ENCODE data around the gene LBH. TPM values are rescaled to one million over a fixed set of nuclear protein-coding genes. Genes with fewer than 3 reads are reported as not detected.

Gene LBH
- total and polyA plus RNA-seq, 2 experiments from 2014 or later: 17.5 to 30.3 TPM

- no peak for TF ChIP-seq REST (IDR thresholded peaks at IDR 0.05; ENCODE audit: unreplicated experiment)
- TF ChIP-seq STAT1 (IDR thresholded peaks at IDR 0.05; ENCODE audit: unreplicated experiment): no peak
- TF ChIP-seq POLR2AphosphoS5 (IDR thresholded peaks at IDR 0.05; ENCODE audit: low read depth): no peak
- no peak for TF ChIP-seq EZH2phosphoT487 (IDR thresholded peaks at IDR 0.05; ENCODE audit: unreplicated experiment)
- no peak for TF ChIP-seq EZH2 (IDR thresholded peaks at IDR 0.05; ENCODE audit: low read depth, unreplicated experiment)
- TF ChIP-seq ZNF331 (CRISPR knock-in tag; IDR thresholded peaks at IDR 0.05; ENCODE audit: low read depth): no peak
- TF ChIP-seq ZNF114 (CRISPR knock-in tag; IDR thresholded peaks at IDR 0.05): no peak
- TF ChIP-seq, protein P1, sequence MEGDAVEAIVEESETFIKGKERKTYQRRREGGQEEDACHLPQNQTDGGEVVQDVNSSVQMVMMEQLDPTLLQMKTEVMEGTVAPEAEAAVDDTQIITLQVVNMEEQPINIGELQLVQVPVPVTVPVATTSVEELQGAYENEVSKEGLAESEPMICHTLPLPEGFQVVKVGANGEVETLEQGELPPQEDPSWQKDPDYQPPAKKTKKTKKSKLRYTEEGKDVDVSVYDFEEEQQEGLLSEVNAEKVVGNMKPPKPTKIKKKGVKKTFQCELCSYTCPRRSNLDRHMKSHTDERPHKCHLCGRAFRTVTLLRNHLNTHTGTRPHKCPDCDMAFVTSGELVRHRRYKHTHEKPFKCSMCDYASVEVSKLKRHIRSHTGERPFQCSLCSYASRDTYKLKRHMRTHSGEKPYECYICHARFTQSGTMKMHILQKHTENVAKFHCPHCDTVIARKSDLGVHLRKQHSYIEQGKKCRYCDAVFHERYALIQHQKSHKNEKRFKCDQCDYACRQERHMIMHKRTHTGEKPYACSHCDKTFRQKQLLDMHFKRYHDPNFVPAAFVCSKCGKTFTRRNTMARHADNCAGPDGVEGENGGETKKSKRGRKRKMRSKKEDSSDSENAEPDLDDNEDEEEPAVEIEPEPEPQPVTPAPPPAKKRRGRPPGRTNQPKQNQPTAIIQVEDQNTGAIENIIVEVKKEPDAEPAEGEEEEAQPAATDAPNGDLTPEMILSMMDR (conservative IDR thresholded peaks at IDR 0.05; ENCODE audit: low read depth in 2 of 2): no peak
- no peak for TF ChIP-seq JUNB (IDR thresholded peaks at IDR 0.05; ENCODE audit: unreplicated experiment)
These were observed 52.7 kb downstream of the LBH start (continued) for GRCh38 chr2:30283931-30284565.

- no peaks in the 10 kb centered on the region for H3K79me2 ChIP-seq (replicated peaks; ENCODE audit: insufficient read depth)
- H3K9me3 Mint-ChIP-seq: no peaks in the 10 kb centered on the region
- no peak overlapping the region for H3K27ac Mint-ChIP-seq
- peaks cover 34% of the 10 kb centered on the region for H3K4me1 ChIP-seq (ENCODE audit: insufficient read depth)
- H3K9me2 ChIP-seq (ENCODE audit: insufficient read depth): no peaks in the 10 kb centered on the region
- DNase-seq (ENCODE audit: low spot score): no peak
- no peaks in the 10 kb centered on the region for H3K27me3 ChIP-seq (ENCODE audit: insufficient read depth)
- H3K4me3 ChIP-seq: no peak overlapping the region
- no peak for ATAC-seq
- no peak for TF ChIP-seq JUNB (IDR thresholded peaks at IDR 0.05; ENCODE audit: unreplicated experiment)
- no peak for TF ChIP-seq CREB1 (CRISPR knock-in tag; IDR thresholded peaks at IDR 0.05; ENCODE audit: low read depth)
- no peaks in the 10 kb centered on the region for H3F3A ChIP-seq (replicated peaks; ENCODE audit: low read depth)
- H3K4me3 Mint-ChIP-seq: no peak overlapping the region
- no peak overlapping the region for H2AFZ ChIP-seq
- peaks cover 39% of the 10 kb centered on the region for H3K4me1 Mint-ChIP-seq
- H3K36me3 ChIP-seq (ENCODE audit: insufficient read depth): no peaks in the 10 kb centered on the region
- no peak overlapping the region for H3K27ac ChIP-seq (ENCODE audit: low read depth)
- no peaks in the 10 kb centered on the region for H3K27me3 Mint-ChIP-seq (ENCODE audit: insufficient read depth, low read depth, poor library complexity)
- H3K4me2 ChIP-seq: no peak overlapping the region
- no peaks in the 10 kb centered on the region; the same call in 2 of the 3 replicates for H3K36me3 Mint-ChIP-seq (ENCODE audit: low read depth)
- H4K20me1 ChIP-seq (replicated peaks; ENCODE audit: insufficient read depth): no peaks in the 10 kb centered on the region
These were observed 54.4 kb downstream of the LBH start for GRCh38 chr2:30285758-30286157.
